ENCODE measurements around the gene HOXC11.

Gene HOXC11

DNA sequence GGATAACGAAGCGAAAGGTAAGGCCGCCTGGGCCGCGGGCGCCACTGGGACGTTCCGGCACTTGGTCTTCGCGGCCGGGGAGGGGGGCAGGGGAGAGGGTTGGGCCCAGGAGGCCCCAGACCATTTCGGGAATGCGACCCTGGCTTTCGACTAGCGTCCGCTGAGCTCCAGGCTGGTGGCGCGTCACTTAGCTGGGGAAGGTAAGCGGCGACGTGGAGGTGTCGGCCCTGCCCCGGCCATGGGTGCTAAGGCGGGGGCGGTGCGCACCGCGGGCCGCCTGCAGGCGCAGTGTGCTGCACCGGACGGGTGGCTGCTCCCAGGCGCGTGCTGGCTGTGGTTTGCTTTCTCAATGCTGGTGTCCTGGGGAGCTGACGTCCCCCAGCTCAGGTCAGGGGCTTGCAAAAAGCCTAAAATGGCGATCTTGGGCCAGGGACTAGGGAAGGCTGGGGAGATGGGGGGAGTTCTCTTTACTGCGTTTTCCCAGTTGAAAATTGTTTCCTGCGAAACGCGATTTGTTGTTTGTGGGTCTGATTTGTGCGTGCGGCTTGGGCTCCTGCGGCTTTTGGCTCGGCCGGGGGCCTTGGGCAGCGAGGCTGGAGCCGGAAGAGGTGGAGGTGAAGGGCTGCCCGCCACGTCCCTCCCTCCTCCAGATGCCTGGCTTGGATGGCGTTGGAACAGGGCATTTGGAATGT lies 13.2 kb downstream of the HOXC11 start:
- no peak for DNase-seq

- no peak for DNase-seq
Observed at GRCh38 chr12:53986686-53987483, 14.0 kb downstream of the HOXC11 start.

DNA sequence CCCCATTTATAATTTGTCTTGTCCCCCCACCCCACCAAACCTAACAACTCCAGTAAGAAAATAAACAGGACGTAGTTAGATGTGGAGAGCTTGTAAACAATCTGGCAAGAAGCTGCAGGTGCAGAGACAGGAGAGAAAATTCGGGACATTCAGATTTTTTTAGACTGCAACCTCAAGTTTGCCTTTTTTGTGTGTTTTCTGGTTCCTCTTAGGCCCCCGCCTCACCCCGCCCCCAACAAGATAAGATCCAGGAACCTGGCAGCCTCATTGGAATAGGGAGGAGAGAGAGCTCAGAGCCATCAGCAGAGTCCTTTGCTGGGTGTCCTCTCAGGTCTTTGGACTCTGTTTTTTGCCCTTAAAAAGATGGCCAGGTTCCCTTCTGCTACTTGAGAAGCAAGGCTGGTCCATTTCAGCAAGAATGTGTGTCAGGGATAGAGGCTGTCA lies 14.9 kb downstream of the HOXC11 start:
- no peak for DNase-seq

- DNase-seq = no peak
Observed at GRCh38 chr12:53988541-53989226, 15.8 kb downstream of the HOXC11 start.

GRCh38 chr12:53989227-53990113 lies 16.5 kb downstream of the HOXC11 start:
- DNase-seq = no peak

GRCh38 chr12:53990311-53991076 lies 17.6 kb downstream of the HOXC11 start:
- no peak for DNase-seq

DNA sequence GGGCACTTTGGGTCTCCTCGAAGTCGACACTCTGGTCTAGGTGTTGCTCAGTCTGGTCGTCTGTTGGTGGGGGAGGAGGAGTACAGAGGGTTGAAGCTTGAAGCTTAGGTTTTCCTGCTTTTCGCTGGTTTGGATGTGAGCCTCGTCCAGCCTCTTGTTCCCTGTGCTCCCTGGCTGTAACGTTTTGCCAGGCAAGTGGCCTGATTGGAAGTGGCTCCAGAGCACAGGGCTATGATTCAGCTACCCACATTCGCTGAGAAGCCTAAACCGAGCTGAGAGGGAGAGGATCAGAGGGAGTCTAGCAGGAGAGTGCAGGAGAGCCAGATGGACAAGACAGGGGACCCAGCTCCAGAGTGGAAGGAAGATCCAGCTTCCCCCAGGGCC lies 18.1 kb downstream of the HOXC11 start:
- DNase-seq = no peak

GRCh38 chr12:53992377-53992889 lies 19.5 kb downstream of the HOXC11 start:
- DNase-seq = no peak

DNA sequence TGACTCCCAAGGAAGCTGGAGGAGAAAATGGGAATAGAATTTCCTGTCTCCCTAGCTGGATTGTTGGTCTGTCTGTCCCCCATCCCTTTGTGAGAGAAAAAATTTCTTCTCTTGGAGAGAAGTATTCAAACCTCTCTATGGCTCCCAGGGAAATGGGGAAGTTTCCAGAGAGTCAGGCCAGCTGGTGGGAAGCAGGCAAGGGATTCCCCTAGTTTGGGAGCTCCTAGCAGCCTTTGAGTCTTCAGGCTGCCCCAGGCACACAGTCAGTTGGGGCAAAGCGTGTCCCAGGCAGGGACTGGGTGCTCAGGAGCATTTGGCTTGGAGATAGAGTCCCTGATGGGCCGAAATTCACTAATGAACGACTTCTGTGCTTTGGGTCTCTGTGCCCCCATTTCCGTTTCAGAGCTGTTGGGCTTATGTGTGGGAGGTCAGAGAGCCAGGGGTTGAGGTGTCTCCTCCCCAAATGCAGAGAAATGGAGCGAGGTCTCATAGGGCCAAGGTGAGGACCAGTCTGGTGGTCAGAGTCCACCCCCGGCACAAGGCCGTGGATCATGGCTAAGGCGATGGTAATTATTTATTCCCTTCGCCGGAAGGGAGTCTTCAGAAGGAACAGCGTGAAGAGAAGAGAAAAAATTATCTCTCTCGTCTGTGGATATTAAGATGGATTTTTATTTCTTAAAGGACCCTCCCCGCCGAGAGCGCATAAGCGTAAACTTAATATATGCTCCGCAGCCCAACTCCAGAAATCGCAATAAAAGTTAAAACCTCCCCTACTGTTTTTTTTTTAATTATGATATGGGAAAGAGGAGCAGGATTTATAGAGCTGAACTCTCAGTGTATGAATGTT lies 20.5 kb downstream of the HOXC11 start:
- DNase-seq = no peak

DNA sequence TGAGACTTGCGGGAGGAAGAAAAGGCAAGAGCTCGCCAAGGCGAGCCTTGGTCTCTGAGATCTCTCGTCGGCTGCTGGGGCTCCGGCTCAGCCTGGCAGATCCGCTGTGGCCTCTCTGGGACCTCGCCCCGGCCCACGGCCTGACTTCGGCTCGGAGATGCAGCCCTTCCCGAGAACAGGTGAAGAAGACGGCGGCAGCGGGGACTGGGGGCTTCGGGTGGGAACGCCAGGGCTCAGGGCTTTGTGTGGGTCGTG lies 21.0 kb downstream of the HOXC11 start:
- DNase-seq = no peak

GRCh38 chr12:53994264-53995001 lies 21.5 kb downstream of the HOXC11 start:
- DNase-seq = no peak

DNA sequence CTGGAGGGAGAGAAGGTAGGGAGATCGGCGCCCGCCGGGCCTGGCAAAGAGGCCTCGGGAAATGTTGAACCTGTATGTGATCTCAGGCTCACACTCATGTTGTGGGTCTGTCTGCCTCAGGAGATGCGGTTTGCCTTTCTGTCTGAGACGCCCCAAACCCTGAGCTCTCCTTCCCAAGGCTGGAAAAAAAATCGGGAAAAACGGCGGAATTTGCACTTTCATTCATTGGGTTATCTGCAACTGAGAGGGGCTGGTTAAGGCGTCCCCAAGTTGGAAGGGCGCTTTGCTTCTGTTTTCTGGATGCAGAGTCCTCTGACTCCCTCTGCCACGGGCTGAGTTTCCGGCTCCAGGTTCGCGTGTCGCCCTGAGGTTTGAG lies 22.1 kb downstream of the HOXC11 start:
- DNase-seq = no peak

DNA sequence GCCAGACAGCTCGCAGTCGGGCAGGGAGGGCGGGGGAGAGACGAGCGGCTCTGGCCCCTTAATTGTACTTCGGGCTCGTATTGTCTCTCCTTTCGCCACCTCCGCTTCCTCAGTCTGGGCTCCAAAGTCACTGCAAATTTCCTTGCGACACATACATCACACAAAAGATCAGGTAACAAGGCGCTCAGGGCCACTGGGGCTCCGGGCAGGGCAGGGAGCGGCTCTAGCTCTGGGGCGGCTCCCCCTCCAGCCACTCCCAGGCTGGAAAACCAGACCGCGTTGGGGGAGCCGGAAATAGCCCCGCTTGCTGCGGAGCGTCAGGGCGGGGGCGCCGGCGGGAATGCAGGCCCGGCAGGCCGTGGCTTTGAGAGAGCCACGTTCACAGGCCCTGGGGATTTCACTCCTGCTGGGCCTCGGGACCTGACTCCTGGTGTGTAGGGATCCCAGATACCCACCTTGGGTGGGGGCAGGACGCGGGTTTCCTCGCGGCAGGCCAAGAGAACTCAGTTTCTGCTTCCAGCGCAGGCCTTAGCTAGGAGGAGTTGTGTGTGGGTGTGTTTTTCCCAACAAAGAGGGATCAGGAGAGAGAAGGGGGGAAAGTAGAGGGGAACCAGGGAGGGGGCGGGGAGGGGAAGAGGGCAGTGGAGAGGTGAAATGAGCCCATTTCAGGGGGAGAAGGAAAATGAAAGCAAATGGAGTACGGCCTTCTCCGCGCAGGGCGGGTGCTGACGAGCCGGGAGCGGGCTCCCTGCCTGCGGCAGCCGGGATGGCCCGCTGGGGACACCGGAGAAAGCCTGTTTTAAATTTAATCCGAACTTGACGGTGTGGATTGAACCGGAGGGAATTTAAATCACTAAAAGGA lies 22.7 kb downstream of the HOXC11 start:
- DNase-seq = no peak

DNA sequence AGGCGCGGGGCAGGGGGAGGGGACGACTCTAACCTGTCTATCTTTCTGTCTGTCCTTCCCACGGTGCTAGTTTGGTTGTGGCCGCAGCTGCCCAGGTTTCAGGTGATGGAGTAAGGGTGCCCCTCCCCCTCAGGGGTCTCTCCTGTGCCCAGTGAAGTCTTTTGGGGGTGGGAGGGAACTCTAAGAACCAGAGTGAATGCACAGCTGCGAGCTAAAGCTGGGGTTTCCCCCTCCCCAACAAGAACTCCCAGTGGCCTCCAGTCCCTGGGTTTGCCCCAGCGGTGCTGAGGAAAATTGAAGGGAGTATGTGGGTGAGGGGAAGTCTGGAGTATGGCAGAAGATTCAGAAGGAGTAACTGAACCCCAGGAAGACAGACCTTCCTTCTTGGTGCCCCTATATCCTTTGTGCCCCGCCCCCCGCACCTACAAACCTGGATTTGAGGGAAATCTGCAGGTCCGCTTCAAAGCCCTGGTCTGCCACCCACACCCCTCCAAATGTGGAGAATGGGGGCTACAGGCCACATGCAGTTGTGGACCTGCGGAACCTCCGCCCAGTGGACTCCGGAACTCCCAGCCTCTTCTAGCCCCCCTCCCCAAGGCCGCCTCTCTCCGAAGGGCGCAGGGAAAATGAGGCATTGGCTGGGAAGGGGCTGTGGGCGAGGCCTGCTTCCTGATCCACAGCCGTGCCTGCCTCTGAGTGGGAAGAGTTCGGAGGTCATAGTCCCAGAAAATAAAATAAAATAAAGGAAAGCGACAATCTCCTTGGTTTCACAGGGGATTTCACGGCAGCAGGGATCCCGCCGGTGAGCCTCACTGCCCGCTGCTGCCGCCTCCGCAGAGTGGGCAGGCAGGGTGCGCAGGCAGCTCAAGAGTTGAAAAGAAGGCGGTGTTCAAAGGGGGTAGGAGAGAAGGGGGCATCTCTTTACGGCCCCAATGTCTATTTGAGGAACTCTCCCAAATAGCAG lies 23.6 kb downstream of the HOXC11 start:
- DNase-seq = no peak

GRCh38 chr12:53997204-53998109 lies 24.5 kb downstream of the HOXC11 start:
- no peak for DNase-seq

DNA sequence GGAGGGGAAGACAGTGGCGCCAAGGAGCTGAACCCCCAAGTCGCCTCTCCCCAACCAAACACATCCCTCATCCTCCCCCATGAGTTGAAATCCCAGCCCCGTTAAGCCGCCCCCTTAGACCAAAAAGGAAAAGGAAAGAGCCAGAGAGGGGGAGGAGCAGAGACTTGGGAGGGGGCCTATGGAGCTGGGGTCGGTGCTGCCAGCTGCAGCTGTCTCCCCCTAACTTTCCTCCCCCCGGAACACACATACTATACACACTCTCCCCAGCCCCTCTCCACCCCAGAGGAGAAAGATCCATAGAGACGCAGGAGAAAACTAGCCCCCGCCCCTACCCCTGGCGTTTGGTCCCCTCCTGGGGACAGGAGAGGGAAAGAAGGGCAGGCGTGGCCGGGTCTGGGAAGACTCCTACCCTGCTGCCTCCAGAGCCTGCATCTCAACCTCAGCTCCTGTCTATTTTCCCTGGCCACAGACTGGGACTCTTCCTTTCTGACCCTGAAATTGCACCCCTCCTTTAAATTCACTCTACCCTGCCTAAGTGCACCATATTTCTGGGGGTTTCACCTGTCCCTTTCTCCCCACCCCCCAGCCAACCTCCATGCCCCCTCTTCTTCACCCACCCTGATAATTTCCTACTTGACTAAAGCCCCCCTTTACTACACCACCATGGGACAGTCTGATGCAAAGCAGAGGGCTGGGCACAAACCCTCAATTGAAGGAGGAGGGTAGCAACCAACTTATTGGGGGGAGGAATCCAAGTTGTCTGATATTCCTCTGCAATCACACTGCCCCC lies 25.4 kb downstream of the HOXC11 start:
- no peak for DNase-seq
